HUES64 (cell line): ENCODE results near the gene MRNIP. TPM values are rescaled to one million over a fixed set of nuclear protein-coding genes. Genes with fewer than 3 reads are reported as not detected.
A peak's percentile ranks its signal among the peaks of the same experiment; 100 is the strongest.

Experiments
- H3K27ac ChIP-seq: 2 replicates; pipeline ENCODE4 v1.7.0; 2013; ENCODE audit warnings: low read depth, low read length, inconsistent platforms
- H3K27me3 ChIP-seq: 2 replicates; pipeline ENCODE4 v1.6.1; 2013; ENCODE audit warnings: mild to moderate bottlenecking, low read length; ENCODE audit not compliant: insufficient read depth
- H3K36me3 ChIP-seq: 2 replicates; pipeline ENCODE4 v1.6.1; 2013; ENCODE audit warnings: mild to moderate bottlenecking, low read length; ENCODE audit not compliant: insufficient read depth
- H3K4me1 ChIP-seq: 2 replicates; pipeline ENCODE4 v1.6.1; 2013; ENCODE audit warnings: mild to moderate bottlenecking, low read length, moderate library complexity; ENCODE audit not compliant: insufficient read depth
- H3K4me3 ChIP-seq: 2 replicates; pipeline ENCODE4 v1.5.1; 2013; ENCODE audit warnings: mild to moderate bottlenecking, low read length, moderate library complexity
- H3K9ac ChIP-seq: 2 replicates; pipeline ENCODE4 v1.6.1; 2013; ENCODE audit warnings: mild to moderate bottlenecking, low read depth, low read length
- H3K9me3 ChIP-seq: 2 replicates; pipeline ENCODE4 v1.6.1; 2013; ENCODE audit warnings: low read depth, low read length; ENCODE audit not compliant: insufficient read depth
- WGBS: fragments of 150-250, 120-280 bp; methylation state at CpG from one replicate; pipeline ENCODE4 v1.1.7; 2013; ENCODE audit warnings: missing lambda C conversion rate; 5-methylcytosine and 5-hydroxymethylcytosine counted together
- polyA plus RNA-seq, 2 experiments: library from polyadenylated mRNA; stranded (reverse); fragments of 50-300 nt; gene quantifications; one replicate each; pipeline ENCODE4 v1.2.3, GENCODE V29; 2013

The MRNIP gene
- polyA plus RNA-seq (2013, experiment 1 of 2), result 9.8 TPM
- 17.0 TPM for polyA plus RNA-seq (2013, experiment 2 of 2)

GRCh38 chr5:179858586-179859427 lies at the start of gene MRNIP:
Gene MRNIP (minus strand): TSS chr5:179858817. CDS start chr5:179858796, 21 bp downstream.
- Histone ChIP-seq H3K27me3 (no peaks in the 10 kb centered on the region), H3K9me3 (no peaks in the 10 kb centered on the region), H3K4me1 (peaks cover 4% of the 10 kb centered on the region; the same call in 1 of the 2 replicates), H3K4me3 (peak within 1 kb of the TSS; percentile 91), H3K27ac (peak within 1 kb of the TSS; percentile 43; the same call in 1 of the 2 replicates), H3K36me3 (peaks cover 27% of the 10 kb centered on the region), H3K9ac (peak within 1 kb of the TSS; percentile 78)
- under 1% methylated on average over 84 of the region's 90 CpGs for WGBS

- no peaks in the 10 kb centered on the region for H3K9me3 ChIP-seq
- 4% methylated on average over 105 of the region's 105 CpGs for WGBS
- peaks cover 26% of the 10 kb centered on the region for H3K36me3 ChIP-seq
- H3K27ac ChIP-seq, result no peak within 1 kb of the TSS
- peak within 1 kb of the TSS; percentile 71 for H3K9ac ChIP-seq
- H3K27me3 ChIP-seq, result peaks cover 4% of the 10 kb centered on the region; the same call in 1 of the 2 replicates
- H3K4me1 ChIP-seq, result peaks cover 5% of the 10 kb centered on the region; the same call in 1 of the 2 replicates
- peak within 1 kb of the TSS; percentile 75 for H3K4me3 ChIP-seq
These were observed 49.1 kb upstream of the MRNIP start, which contains the start of gene TBC1D9B for GRCh38 chr5:179907556-179908324. Gene TBC1D9B (minus strand): TSS chr5:179907897. CDS start chr5:179907821, 76 bp downstream.

- peak overlapping the region; percentile 67 for H3K9ac ChIP-seq
- H3K4me1 ChIP-seq, result peaks cover 5% of the 10 kb centered on the region; the same call in 1 of the 2 replicates
- H3K9me3 ChIP-seq, result no peaks in the 10 kb centered on the region
- no peak overlapping the region for H3K27ac ChIP-seq
- 20% methylated on average over 50 of the region's 50 CpGs for WGBS
- H3K27me3 ChIP-seq, result peaks cover 4% of the 10 kb centered on the region; the same call in 1 of the 2 replicates
- H3K36me3 ChIP-seq, result peaks cover 28% of the 10 kb centered on the region
- peak overlapping the region; percentile 75 for H3K4me3 ChIP-seq
These were observed 48.4 kb upstream of the MRNIP start for GRCh38 chr5:179906795-179907555.

GRCh38 chr5:179906294-179906794 lies 47.7 kb upstream of the MRNIP start:
- H3K9me3 ChIP-seq, result no peaks in the 10 kb centered on the region
- no peak overlapping the region for H3K27ac ChIP-seq
- peak overlapping the region; percentile 67; the same call in 1 of the 2 replicates for H3K9ac ChIP-seq
- whole genome bisulfite sequencing, result 93% methylated on average over 24 of the region's 24 CpGs
- H3K27me3 ChIP-seq, result peaks cover 4% of the 10 kb centered on the region; the same call in 1 of the 2 replicates
- H3K36me3 ChIP-seq, result peaks cover 33% of the 10 kb centered on the region
- peak overlapping the region; percentile 75 for H3K4me3 ChIP-seq
- peaks cover 5% of the 10 kb centered on the region; the same call in 1 of the 2 replicates for H3K4me1 ChIP-seq

- H3K4me3 ChIP-seq, result no peak overlapping the region
- no peaks in the 10 kb centered on the region for H3K9me3 ChIP-seq
- no peak overlapping the region for H3K9ac ChIP-seq
- no peak overlapping the region for H3K27ac ChIP-seq
- H3K27me3 ChIP-seq, result peaks cover 4% of the 10 kb centered on the region; the same call in 1 of the 2 replicates
- WGBS, result 96% methylated on average over 7 of the region's 8 CpGs
- H3K4me1 ChIP-seq, result peaks cover 5% of the 10 kb centered on the region; the same call in 1 of the 2 replicates
- peaks cover 33% of the 10 kb centered on the region for H3K36me3 ChIP-seq
These were observed 46.5 kb upstream of the MRNIP start for GRCh38 chr5:179905161-179905560.

- peaks cover 34% of the 10 kb centered on the region for H3K36me3 ChIP-seq
- H3K9ac ChIP-seq, result no peak overlapping the region
- no peak overlapping the region for H3K27ac ChIP-seq
- H3K4me3 ChIP-seq, result no peak overlapping the region
- 95% methylated on average over 25 of the region's 25 CpGs for WGBS
- H3K4me1 ChIP-seq, result peaks cover 5% of the 10 kb centered on the region; the same call in 1 of the 2 replicates
- H3K9me3 ChIP-seq, result no peaks in the 10 kb centered on the region
- peaks cover 4% of the 10 kb centered on the region; the same call in 1 of the 2 replicates for H3K27me3 ChIP-seq
These were observed 46.0 kb upstream of the MRNIP start for GRCh38 chr5:179904463-179905160.

GRCh38 chr5:179902763-179903158 lies 44.1 kb upstream of the MRNIP start:
- 95% methylated on average over 7 of the region's 7 CpGs for WGBS
- Histone ChIP-seq H3K27me3 (peaks cover 4% of the 10 kb centered on the region; the same call in 1 of the 2 replicates), H3K36me3 (peaks cover 49% of the 10 kb centered on the region), H3K9ac (no peak overlapping the region), H3K4me1 (peaks cover 5% of the 10 kb centered on the region; the same call in 1 of the 2 replicates), H3K27ac (no peak overlapping the region), H3K4me3 (no peak overlapping the region), H3K9me3 (no peaks in the 10 kb centered on the region)

- no peak overlapping the region for H3K9ac ChIP-seq
- no peak overlapping the region for H3K27ac ChIP-seq
- peaks cover 4% of the 10 kb centered on the region; the same call in 1 of the 2 replicates for H3K27me3 ChIP-seq
- H3K4me1 ChIP-seq, result peaks cover 5% of the 10 kb centered on the region; the same call in 1 of the 2 replicates
- 94% methylated on average over 15 of the region's 15 CpGs for WGBS
- peaks cover 55% of the 10 kb centered on the region for H3K36me3 ChIP-seq
- H3K9me3 ChIP-seq, result no peaks in the 10 kb centered on the region
- no peak overlapping the region for H3K4me3 ChIP-seq
These were observed 43.5 kb upstream of the MRNIP start for GRCh38 chr5:179901915-179902762.

GRCh38 chr5:179901462-179901861 lies 42.8 kb upstream of the MRNIP start:
- no peak overlapping the region for H3K9ac ChIP-seq
- H3K9me3 ChIP-seq, result no peaks in the 10 kb centered on the region
- H3K27me3 ChIP-seq, result no peaks in the 10 kb centered on the region
- H3K4me1 ChIP-seq, result no peaks in the 10 kb centered on the region
- WGBS, result 90% methylated on average over 5 of the region's 6 CpGs
- H3K36me3 ChIP-seq, result peaks cover 58% of the 10 kb centered on the region
- no peak overlapping the region for H3K4me3 ChIP-seq
- no peak overlapping the region for H3K27ac ChIP-seq
